ENCODE data around the gene RPS4Y1.

RPS4Y1 gene

DNA sequence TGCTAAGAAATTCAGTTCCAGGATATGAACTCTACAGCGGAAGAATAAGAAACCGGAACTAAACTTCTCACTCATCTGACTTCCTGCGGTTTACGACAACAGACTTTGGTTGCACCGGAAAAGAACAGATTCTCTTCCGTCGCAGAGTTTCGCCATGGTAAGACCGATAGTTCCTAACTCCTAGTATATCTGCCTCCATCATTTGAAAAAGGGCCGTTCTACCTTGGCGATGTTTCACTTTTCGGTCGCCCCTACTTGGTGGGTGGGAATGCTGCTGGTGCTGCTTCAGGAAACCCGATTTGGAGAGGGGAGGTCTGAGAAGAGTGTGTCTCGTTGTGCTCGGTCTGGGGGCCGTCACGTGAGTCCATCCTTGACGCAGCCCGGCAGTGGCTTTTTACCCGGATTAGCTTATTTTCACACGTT lies at the start of gene RPS4Y1:
TSS of gene RPS4Y1 (plus strand) at position 132 of the 423 bp plus-strand sequence. CDS start at position 155, 23 bp downstream.
- Histone ChIP-seq H3K4me3 (ENCODE audit: low read depth, low read length) (no peak within 1 kb of the TSS), H3K36me3 (ENCODE audit: control insufficient read depth in 2 of 2, insufficient read depth in 1 of 2, low read length in 2 of 2) (no peaks in the 10 kb centered on the region), H3K4me1 (ENCODE audit: control insufficient read depth, insufficient read depth, low read length) (no peaks in the 10 kb centered on the region), H3K9me3 (ENCODE audit: control insufficient read depth, insufficient read depth, low read depth, low read length) (no peaks in the 10 kb centered on the region), H3K27ac (ENCODE audit: extremely low read depth, low read depth, low read length) (no peak within 1 kb of the TSS)
- ChIA-PET POLR2A (no interaction called here), CTCF (no interaction called here)
- TF ChIP-seq SP7 (tag by site-specific recombination; IDR thresholded peaks at IDR 0.05): no peak
- TF ChIP-seq ZNF175 (tag by site-specific recombination; IDR thresholded peaks at IDR 0.05): no peak
- TF ChIP-seq SCRT2 (tag by site-specific recombination; IDR thresholded peaks at IDR 0.05): no peak

DNA sequence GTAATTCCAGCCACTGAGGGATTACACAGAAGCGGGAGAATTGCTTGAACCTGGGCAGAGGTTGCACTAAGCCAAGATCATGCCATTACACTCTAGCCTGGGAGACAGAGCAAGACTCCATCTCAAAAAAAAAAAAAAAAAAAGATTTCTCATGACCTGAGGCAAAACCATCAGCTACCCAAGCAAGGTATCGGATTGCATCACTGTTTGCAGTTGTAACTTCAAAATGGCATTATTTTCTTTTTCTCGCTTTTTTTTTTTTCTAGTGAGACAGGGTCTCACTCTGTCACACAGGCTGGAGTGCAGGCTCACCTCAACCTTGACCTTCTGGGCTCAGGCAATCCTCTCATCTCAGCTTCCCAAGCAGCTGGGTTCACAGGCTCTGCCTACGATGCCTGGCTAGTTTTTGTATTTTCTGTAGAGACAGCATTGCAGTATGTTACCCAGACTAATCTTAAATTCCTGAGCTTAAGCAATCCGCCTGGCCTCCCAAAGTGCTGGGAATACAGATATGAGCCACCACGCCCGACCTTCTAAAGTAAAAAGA lies 44.4 kb upstream of the RPS4Y1 start:
- CTCF ChIA-PET: no interaction called here
- POLR2A ChIA-PET: no interaction called here
- Histone ChIP-seq H3K36me3 (ENCODE audit: control insufficient read depth in 2 of 2, insufficient read depth in 1 of 2, low read length in 2 of 2) (no peaks in the 10 kb centered on the region), H3K9me3 (ENCODE audit: control insufficient read depth, insufficient read depth, low read depth, low read length) (no peaks in the 10 kb centered on the region), H3K4me3 (ENCODE audit: low read depth, low read length) (no peak overlapping the region), H3K4me1 (ENCODE audit: control insufficient read depth, insufficient read depth, low read length) (no peaks in the 10 kb centered on the region), H3K27ac (ENCODE audit: extremely low read depth, low read depth, low read length) (no peak overlapping the region)
- TF ChIP-seq REPIN1 (tag by site-specific recombination; IDR thresholded peaks at IDR 0.05; ENCODE audit: low read depth): no peak
- no peak for TF ChIP-seq ZFHX2 (tag by site-specific recombination; conservative IDR thresholded peaks at IDR 0.05)
- TF ChIP-seq KLF16 (tag by site-specific recombination; IDR thresholded peaks at IDR 0.05): no peak
- TF ChIP-seq ZSCAN23 (tag by site-specific recombination; IDR thresholded peaks at IDR 0.05): no peak
- TF ChIP-seq, protein P1, sequence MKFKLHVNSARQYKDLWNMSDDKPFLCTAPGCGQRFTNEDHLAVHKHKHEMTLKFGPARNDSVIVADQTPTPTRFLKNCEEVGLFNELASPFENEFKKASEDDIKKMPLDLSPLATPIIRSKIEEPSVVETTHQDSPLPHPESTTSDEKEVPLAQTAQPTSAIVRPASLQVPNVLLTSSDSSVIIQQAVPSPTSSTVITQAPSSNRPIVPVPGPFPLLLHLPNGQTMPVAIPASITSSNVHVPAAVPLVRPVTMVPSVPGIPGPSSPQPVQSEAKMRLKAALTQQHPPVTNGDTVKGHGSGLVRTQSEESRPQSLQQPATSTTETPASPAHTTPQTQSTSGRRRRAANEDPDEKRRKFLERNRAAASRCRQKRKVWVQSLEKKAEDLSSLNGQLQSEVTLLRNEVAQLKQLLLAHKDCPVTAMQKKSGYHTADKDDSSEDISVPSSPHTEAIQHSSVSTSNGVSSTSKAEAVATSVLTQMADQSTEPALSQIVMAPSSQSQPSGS (tag by site-specific recombination; IDR thresholded peaks at IDR 0.05; ENCODE audit: low read depth): no peak

DNA sequence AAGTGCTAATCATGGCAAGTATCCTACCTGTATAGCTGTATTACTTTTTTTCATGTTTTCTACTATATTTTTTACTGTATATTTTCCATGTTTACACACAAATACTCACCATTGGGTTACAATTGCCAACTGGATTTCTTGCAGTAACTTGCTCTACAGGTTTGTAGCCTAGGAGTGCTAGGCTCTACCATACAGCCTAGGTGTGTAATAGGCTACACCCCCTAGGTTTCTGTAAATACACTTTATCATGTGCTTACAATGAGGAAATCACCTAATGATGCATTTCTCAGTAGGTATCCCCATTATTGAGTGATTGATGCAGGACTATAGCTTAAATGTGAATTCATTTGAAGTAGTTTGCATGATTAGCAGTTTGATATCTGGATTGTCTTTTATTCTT lies 43.4 kb upstream of the RPS4Y1 start:
- Histone ChIP-seq H3K4me1 (ENCODE audit: control insufficient read depth, insufficient read depth, low read length) (no peaks in the 10 kb centered on the region), H3K36me3 (ENCODE audit: control insufficient read depth in 2 of 2, insufficient read depth in 1 of 2, low read length in 2 of 2) (no peaks in the 10 kb centered on the region), H3K4me3 (ENCODE audit: low read depth, low read length) (no peak overlapping the region), H3K9me3 (ENCODE audit: control insufficient read depth, insufficient read depth, low read depth, low read length) (no peaks in the 10 kb centered on the region), H3K27ac (ENCODE audit: extremely low read depth, low read depth, low read length) (no peak overlapping the region)
- ChIA-PET POLR2A (no interaction called here), CTCF (no interaction called here)
- TF ChIP-seq ZEB2 (tag by site-specific recombination; IDR thresholded peaks at IDR 0.05) (no peak), ZBTB21 (tag by site-specific recombination; IDR thresholded peaks at IDR 0.05) (no peak), ZFP37 (tag by site-specific recombination; IDR thresholded peaks at IDR 0.05) (no peak), BCL11B (tag by site-specific recombination; IDR thresholded peaks at IDR 0.05; ENCODE audit: low read depth) (no peak), ZNF521 (tag by site-specific recombination; IDR thresholded peaks at IDR 0.05) (no peak), ZNF335 (tag by site-specific recombination; conservative IDR thresholded peaks at IDR 0.05) (no peak), ZNF830 (tag by site-specific recombination; IDR thresholded peaks at IDR 0.05; ENCODE audit: low read depth) (no peak), HOXD13 (CRISPR knock-in tag; IDR thresholded peaks at IDR 0.05; ENCODE audit: borderline replicate concordance) (no peak), REPIN1 (tag by site-specific recombination; IDR thresholded peaks at IDR 0.05; ENCODE audit: low read depth) (no peak), ZNF621 (tag by site-specific recombination; IDR thresholded peaks at IDR 0.05) (no peak), ZNF221 (tag by site-specific recombination; IDR thresholded peaks at IDR 0.05; ENCODE audit: borderline replicate concordance) (no peak), KLF9 (tag by site-specific recombination; IDR thresholded peaks at IDR 0.05; ENCODE audit: low read depth) (no peak), ZNF112 (tag by site-specific recombination; IDR thresholded peaks at IDR 0.05) (no peak), YY2 (tag by site-specific recombination; IDR thresholded peaks at IDR 0.05) (no peak), ZNF610 (tag by site-specific recombination; IDR thresholded peaks at IDR 0.05; ENCODE audit: borderline replicate concordance) (no peak), GLI4 (tag by site-specific recombination; IDR thresholded peaks at IDR 0.05) (no peak), ZNF138 (tag by site-specific recombination; IDR thresholded peaks at IDR 0.05; ENCODE audit: borderline replicate concordance) (no peak), ZSCAN23 (tag by site-specific recombination; IDR thresholded peaks at IDR 0.05) (no peak)
- TF ChIP-seq, protein P2, sequence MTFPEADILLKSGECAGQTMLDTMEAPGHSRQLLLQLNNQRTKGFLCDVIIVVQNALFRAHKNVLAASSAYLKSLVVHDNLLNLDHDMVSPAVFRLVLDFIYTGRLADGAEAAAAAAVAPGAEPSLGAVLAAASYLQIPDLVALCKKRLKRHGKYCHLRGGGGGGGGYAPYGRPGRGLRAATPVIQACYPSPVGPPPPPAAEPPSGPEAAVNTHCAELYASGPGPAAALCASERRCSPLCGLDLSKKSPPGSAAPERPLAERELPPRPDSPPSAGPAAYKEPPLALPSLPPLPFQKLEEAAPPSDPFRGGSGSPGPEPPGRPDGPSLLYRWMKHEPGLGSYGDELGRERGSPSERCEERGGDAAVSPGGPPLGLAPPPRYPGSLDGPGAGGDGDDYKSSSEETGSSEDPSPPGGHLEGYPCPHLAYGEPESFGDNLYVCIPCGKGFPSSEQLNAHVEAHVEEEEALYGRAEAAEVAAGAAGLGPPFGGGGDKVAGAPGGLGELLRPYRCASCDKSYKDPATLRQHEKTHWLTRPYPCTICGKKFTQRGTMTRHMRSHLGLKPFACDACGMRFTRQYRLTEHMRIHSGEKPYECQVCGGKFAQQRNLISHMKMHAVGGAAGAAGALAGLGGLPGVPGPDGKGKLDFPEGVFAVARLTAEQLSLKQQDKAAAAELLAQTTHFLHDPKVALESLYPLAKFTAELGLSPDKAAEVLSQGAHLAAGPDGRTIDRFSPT (tag by site-specific recombination; IDR thresholded peaks at IDR 0.05): no peak
- TF ChIP-seq, protein P3, sequence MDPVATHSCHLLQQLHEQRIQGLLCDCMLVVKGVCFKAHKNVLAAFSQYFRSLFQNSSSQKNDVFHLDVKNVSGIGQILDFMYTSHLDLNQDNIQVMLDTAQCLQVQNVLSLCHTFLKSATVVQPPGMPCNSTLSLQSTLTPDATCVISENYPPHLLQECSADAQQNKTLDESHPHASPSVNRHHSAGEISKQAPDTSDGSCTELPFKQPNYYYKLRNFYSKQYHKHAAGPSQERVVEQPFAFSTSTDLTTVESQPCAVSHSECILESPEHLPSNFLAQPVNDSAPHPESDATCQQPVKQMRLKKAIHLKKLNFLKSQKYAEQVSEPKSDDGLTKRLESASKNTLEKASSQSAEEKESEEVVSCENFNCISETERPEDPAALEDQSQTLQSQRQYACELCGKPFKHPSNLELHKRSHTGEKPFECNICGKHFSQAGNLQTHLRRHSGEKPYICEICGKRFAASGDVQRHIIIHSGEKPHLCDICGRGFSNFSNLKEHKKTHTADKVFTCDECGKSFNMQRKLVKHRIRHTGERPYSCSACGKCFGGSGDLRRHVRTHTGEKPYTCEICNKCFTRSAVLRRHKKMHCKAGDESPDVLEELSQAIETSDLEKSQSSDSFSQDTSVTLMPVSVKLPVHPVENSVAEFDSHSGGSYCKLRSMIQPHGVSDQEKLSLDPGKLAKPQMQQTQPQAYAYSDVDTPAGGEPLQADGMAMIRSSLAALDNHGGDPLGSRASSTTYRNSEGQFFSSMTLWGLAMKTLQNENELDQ (tag by site-specific recombination; IDR thresholded peaks at IDR 0.05; ENCODE audit: low read depth): no peak
